ENCODE measurements around the gene NLRP12.
"Not testable (repeated sequence)": the region's sequence is repeated elsewhere in the genome, so short reads cannot be mapped to it uniquely, and the experiment has no call there.

NLRP12 gene

DNA sequence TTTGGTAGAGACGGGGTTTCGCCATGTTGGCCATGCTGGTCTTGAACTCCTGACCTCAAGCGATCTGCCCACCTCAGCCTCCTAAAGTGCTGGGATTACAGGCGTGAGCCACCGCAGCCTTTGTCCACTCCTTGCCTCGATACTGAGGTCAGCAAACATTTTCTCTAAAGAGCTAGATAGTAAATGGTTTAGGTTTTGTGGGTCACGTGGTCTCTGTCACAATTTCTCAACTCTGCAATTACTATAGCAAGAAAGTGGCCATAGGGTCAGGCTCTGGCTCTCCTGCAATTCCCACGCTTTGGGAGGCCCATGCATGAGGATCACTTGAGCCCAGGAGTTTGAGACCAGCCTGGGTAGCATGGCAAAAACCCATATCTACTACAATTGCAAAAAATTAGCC, 42.8 kb downstream of the NLRP12 start:
- in situ Hi-C loops (cut with MboI; ENCODE audit: low sequenced_read_pairs) = not testable (repeated sequence)

DNA sequence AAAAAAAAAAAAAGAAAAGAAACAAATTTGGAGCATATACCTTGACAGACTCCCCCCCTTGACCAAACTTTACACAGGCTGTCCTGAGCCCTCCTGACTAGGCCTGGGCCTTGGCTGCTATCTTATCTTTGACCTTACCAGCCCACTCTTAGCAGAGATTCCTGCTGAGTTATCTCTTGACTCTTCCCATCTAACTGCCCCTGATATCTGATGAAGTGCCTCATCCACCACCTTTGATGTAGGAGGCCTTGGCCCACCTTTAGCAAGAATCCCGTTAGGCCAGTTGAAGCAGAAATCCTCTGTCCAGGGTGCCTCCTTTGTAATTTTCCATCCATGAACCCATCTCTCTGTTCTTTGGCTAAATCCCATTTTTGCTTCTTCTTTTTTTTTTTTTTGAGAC, 43.6 kb downstream of the NLRP12 start:
- in situ Hi-C loops (cut with MboI; ENCODE audit: low sequenced_read_pairs) = no loop called here

DNA sequence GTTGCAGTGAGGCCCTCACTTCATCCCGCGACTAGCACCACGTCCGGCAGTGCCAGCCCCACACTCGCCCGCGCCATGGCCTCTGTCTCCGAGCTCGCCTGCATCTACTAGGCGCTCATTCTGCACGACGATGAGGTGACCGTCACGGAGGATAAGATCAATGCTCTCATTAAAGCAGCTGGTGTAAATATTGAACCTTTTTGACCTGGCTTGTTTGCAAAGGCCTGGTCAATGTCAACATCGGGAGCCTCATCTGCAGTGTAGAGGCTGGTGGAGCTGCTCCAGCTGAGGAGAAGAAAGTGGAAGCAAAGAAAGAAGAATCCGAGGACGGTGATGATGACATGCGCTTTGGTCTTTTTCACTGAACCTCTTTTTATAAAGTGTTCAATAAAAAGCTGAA, 48.6 kb downstream of the NLRP12 start:
- in situ Hi-C loops (cut with MboI; ENCODE audit: low sequenced_read_pairs) = no loop called here

DNA sequence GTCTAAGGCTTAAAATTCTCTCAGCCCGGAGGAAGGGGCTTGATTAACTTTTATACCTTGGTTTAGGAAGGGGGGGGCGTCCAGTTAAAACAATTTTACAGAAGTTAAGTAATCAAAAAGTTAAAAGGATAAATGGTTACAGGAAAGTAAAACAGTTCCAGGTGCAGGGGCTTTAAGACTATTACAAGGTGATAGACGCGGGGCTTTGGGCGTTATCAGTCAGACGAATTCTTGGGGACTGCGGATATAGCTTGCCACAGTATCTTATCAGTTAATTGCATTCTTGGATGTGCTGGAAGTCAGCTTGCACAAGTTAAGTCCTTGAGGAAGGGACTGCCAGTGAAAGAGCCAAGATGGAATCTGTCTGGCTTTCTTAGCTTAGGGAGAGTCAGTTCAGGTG, 49.6 kb downstream of the NLRP12 start:
- in situ Hi-C loops (cut with MboI; ENCODE audit: low sequenced_read_pairs) = not testable (repeated sequence)

DNA sequence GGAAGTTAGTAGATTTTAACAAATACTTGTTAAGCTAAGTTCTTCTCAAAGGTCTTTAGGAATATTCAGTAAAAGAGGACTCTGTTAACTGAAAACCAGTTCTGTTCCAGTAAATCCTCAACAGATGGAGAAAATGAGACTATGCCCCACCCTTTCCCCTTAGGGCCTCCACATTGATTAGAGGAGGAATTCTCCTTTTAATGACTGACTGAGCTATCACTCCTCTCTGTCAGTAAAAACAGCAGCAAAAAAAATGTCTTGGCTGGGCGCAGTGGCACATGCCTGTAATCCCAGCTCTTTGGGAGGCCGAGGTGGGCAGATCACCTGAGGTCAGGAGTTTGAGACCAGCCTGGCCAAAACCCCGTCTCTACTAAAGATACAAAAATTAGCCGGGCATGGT, 50.1 kb downstream of the NLRP12 start:
- in situ Hi-C loops (cut with MboI; ENCODE audit: low sequenced_read_pairs) = no loop called here

DNA sequence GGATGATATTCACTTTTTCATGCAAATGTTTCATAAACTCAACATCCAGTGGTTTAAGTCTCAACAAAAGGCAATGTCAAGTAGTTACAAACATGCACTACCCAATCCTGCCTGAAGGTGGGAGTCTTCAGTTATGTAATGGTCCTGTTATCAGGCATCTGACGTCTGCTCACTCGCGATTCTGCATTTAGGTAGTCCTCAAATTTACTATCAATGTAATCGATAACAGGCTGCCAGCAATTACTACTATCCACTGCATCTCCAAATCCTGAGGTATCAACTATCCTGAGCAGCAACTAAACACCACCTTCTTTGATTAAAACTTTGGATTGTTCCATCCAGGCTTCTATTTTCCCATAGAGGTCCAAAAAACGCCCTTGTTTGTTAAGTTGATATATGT, 51.2 kb downstream of the NLRP12 start:
- in situ Hi-C loops (cut with MboI; ENCODE audit: low sequenced_read_pairs) = no loop called here

DNA sequence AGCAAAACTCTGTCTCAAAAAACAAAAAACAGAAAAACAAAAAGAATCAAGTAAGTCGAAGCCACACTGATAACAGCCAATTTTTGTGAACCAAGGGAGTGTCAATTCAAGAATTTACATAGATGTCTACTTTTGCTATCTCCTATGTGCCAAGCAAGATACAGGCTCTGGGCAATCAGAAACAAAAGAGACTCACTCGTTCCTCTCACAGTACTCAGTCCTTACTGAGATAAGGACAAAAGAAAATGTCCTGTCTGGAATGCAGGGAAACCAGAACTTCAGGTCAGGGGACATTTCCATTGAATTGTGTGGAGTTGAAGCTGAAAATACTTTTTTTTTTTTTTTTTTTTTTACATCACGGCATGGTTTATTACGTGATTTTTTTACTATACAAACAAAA, 53.0 kb downstream of the NLRP12 start:
- in situ Hi-C loops (cut with MboI; ENCODE audit: low sequenced_read_pairs) = no loop called here

DNA sequence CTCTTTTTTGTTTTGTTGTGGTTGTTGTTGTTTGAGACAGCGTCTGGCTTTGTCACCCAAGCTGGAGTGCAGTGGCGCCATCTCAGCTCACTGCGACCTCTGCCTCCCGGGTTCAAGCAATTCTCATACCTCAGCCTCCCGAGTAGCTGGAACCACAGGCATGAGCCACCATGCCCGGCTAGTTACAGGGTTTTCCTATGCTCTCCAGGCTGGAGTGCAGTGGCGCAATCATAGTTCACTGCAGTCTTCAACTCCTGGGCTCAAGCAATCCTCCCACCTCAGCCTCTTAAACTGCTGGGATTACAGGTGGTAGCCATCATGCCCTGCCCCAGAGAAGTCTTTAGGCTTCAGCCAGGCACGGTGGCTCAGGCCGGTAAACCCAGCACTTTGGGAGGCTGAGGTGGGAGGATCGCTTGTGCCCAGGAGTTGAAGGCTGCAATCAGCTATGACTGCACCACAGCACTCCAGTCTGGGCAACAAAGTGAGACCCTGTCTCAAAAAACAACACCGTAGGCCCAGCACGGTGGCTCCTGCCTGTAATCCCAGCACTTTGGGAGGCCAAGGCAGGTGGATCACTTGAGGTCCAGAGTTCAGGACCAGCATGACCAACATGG, 54.3 kb downstream of the NLRP12 start:
- in situ Hi-C loops (cut with MboI; ENCODE audit: low sequenced_read_pairs) = not testable (repeated sequence)

GRCh38 chr19:53768401-53768800, 55.7 kb downstream of the NLRP12 start:
- in situ Hi-C loops (cut with MboI; ENCODE audit: low sequenced_read_pairs) = no loop called here

DNA sequence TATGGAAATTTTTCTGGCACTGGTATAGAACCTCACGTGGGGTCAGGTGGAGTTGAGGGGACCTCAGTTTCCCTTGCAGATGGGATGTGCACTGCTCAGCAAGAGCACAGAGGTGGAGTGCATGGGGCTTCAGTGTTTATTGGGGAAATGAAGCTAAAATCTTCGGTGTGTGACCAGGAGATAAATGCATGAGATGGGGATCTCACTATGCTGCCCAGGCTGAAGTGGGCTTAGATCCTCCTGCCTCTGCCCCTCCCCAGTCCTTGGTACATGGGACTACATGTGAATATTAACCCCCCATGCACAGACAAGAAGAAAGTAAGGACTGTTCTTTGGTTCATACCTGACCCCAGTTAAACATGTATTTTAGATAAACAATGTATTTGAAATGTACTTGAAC, 65.1 kb downstream of the NLRP12 start:
- in situ Hi-C loops (cut with MboI; ENCODE audit: low sequenced_read_pairs) = not testable (repeated sequence)
